Endothelial cell of umbilical vein (primary cell): ENCODE measurements around the gene MYL5. TPM values are rescaled to one million over a fixed set of nuclear protein-coding genes. Genes with fewer than 3 reads are reported as not detected.

Experiments used
- BruUV-seq: library from RNA; stranded (reverse); fragments of 400-500 nt; replicated peaks from 2 replicates; lab custom pipeline; 2021; lab: Mats Ljungman, UMichigan
- CTCF ChIA-PET: fragments of 300-600, 350-600 bp; sonication (Branson Sonifier 250); formaldehyde crosslinking; loops from one replicate; lab custom pipeline; 2021; ENCODE audit warnings: antibody characterized with exemption, inconsistent platforms; lab: Charles Lee
- POLR2A ChIA-PET: fragments of 300-600, 350-600 bp; sonication (Branson Sonifier 250); formaldehyde crosslinking; loops from one replicate; lab custom pipeline; 2021; ENCODE audit warnings: antibody characterized with exemption, inconsistent platforms; lab: Charles Lee
- DNase-seq: peaks from one replicate; pipeline ENCODE4 v3.0.0-alpha.2; 2011; ENCODE audit warnings: low read depth, low spot score
- FAIRE-seq: peaks from 2 replicates; lab custom pipeline; 2011; peaks lifted over from hg19 to GRCh38; lab: Jason Lieb, UNC
- H2AFZ ChIP-seq: 2 replicates; pipeline ENCODE4 v1.6.0; 2012; ENCODE audit warnings: low read depth, low read length, control low read depth, inconsistent platforms
- H3K27ac ChIP-seq: 2 replicates; pipeline ENCODE4 v1.5.1; 2011; ENCODE audit warnings: low read depth, mild to moderate bottlenecking, control low read depth, low read length, moderate library complexity; ENCODE audit not compliant: insufficient read depth
- H3K27me3 ChIP-seq, 2 experiments: 2 replicates each; pipeline versions ENCODE4 v1.6.0 to v1.6.1; 2011; ENCODE audit warnings: low read length in 2 of 2, mixed read lengths in 1 of 2; ENCODE audit not compliant: control insufficient read depth in 2 of 2, insufficient read depth in 2 of 2
- H3K36me3 ChIP-seq, 2 experiments: 2 replicates in 1 of 2; 3 replicates in 1 of 2; pipeline ENCODE4 v1.5.1; 2011; ENCODE audit warnings: low read length in 2 of 2, mild to moderate bottlenecking in 1 of 2, moderate library complexity in 1 of 2; ENCODE audit not compliant: control insufficient read depth in 2 of 2, insufficient read depth in 2 of 2; ENCODE audit errors: extremely low read depth in 1 of 2
- H3K4me1 ChIP-seq: 3 replicates; pipeline ENCODE4 v1.5.1; 2011; ENCODE audit warnings: mild to moderate bottlenecking, low read length; ENCODE audit not compliant: control insufficient read depth, insufficient read depth; ENCODE audit errors: extremely low read depth
- H3K4me2 ChIP-seq: 2 replicates; pipeline ENCODE4 v1.6.1; 2011; ENCODE audit warnings: low read length, control low read depth, mixed read lengths; ENCODE audit not compliant: insufficient read depth
- H3K4me3 ChIP-seq, 3 experiments: fragments of 200-600 bp in 1 of 3; sonication (generic), shearing (Covaris generic) in 1 of 3; replicated peaks in 1 of 3; 2 replicates each; pipeline ENCODE4 v1.5.1; 2011 to 2016; ENCODE audit warnings: control low read depth in 3 of 3, low read length in 3 of 3, mild to moderate bottlenecking in 2 of 3, inconsistent platforms in 1 of 3, low read depth in 1 of 3, moderate library complexity in 1 of 3; ENCODE audit not compliant: insufficient read depth in 1 of 3
- H3K79me2 ChIP-seq: 2 replicates; pipeline ENCODE4 v1.6.0; 2012; ENCODE audit warnings: low read length, inconsistent platforms; ENCODE audit not compliant: control insufficient read depth, insufficient read depth
- H3K9ac ChIP-seq: replicated peaks from 2 replicates; pipeline ENCODE3; 2011; ENCODE audit warnings: low read length, control low read depth; ENCODE audit not compliant: insufficient read depth; ENCODE audit errors: extremely low read depth
- H3K9me1 ChIP-seq: replicated peaks from 3 replicates; pipeline ENCODE4 v1.6.0; 2011; ENCODE audit warnings: mild to moderate bottlenecking, low read length; ENCODE audit not compliant: control insufficient read depth, insufficient read depth; ENCODE audit errors: extremely low read depth
- H3K9me3 ChIP-seq: replicated peaks from 2 replicates; pipeline ENCODE4 v1.5.1; 2012; ENCODE audit warnings: low read length, inconsistent platforms; ENCODE audit not compliant: control insufficient read depth, insufficient read depth
- H4K20me1 ChIP-seq: replicated peaks from 2 replicates; pipeline ENCODE3; 2011; ENCODE audit warnings: mild to moderate bottlenecking, low read length; ENCODE audit not compliant: control insufficient read depth, insufficient read depth; ENCODE audit errors: extremely low read depth
- CTCF ChIP-seq, 2 donors: IDR thresholded peaks; 1 replicate in 1 of 2; 2 replicates in 1 of 2; pipeline ENCODE4 v1.5.1; 2011; ENCODE audit warnings: low read length in 2 of 2, mild to moderate bottlenecking in 2 of 2, moderate library complexity in 2 of 2, control low read depth in 1 of 2, inconsistent platforms in 1 of 2, low read depth in 1 of 2; ENCODE audit not compliant: insufficient read depth in 1 of 2; ENCODE audit errors: extremely low read depth in 1 of 2
- EZH2 ChIP-seq: IDR thresholded peaks from 2 replicates; pipeline ENCODE4 v1.6.1; 2012; ENCODE audit warnings: borderline replicate concordance, low read depth, mild to moderate bottlenecking, moderate library complexity, low read length, inconsistent platforms; ENCODE audit not compliant: severe bottlenecking
- FOS ChIP-seq: IDR thresholded peaks from 2 replicates; pipeline ENCODE4 v1.6.1; 2011; ENCODE audit warnings: mild to moderate bottlenecking, low read length, moderate library complexity, borderline replicate concordance; ENCODE audit not compliant: insufficient read depth
- GATA2 ChIP-seq: IDR thresholded peaks from 2 replicates; pipeline ENCODE4 v1.7.0; 2011; ENCODE audit warnings: low read depth, mild to moderate bottlenecking, moderate library complexity, mixed read lengths, low read length; ENCODE audit not compliant: insufficient read length, insufficient read depth
- JUN ChIP-seq: IDR thresholded peaks from 2 replicates; pipeline ENCODE4 v1.6.1; 2011; ENCODE audit warnings: borderline replicate concordance, low read depth; ENCODE audit not compliant: insufficient read length, insufficient read depth
- MAX ChIP-seq: IDR thresholded peaks from 2 replicates; pipeline ENCODE4 v1.6.1; 2011; ENCODE audit not compliant: insufficient read depth, insufficient read length
- MYC ChIP-seq: IDR thresholded peaks from one replicate; pipeline ENCODE4 v1.6.1; 2011; ENCODE audit warnings: mild to moderate bottlenecking, low read depth, low read length
- POLR2A ChIP-seq: IDR thresholded peaks from 2 replicates; pipeline ENCODE4 v1.6.1; 2012; ENCODE audit warnings: low read depth, mild to moderate bottlenecking, control low read depth, low read length
- POLR2AphosphoS5 ChIP-seq: IDR thresholded peaks from 2 replicates; pipeline ENCODE4 v1.6.1; 2012; ENCODE audit warnings: low read depth, mild to moderate bottlenecking, control low read depth, low read length, moderate library complexity; ENCODE audit not compliant: insufficient read depth
- dilution Hi-C: fragments of 300-500 bp; cut with MboI; formaldehyde crosslinking; loops from one replicate; pipeline ENCODE4 v1.15.0; 2019; ENCODE audit warnings: low sequenced_read_pairs; ENCODE audit not compliant: extremely low pct_ligation_motif_present
- intact Hi-C: fragments of 100-400 bp; cut with micrococcal nuclease; formaldehyde crosslinking; loops from one replicate; pipeline ENCODE4 v1.10.0; 2022
- polyA plus RNA-seq, 4 experiments: library from polyadenylated mRNA; depleted of rRNA in 3 of 4; stranded (reverse) in 3 of 4; unstranded in 1 of 4; fragments of >200 nt; gene quantifications; 2 replicates each; pipeline versions ENCODE4 v1.2.1 to v1.2.3, GENCODE V29; 2011 to 2012; ENCODE audit warnings: missing spikeins in 1 of 4
- total RNA-seq: library from RNA; stranded (reverse); gene quantifications from 2 replicates; pipeline ENCODE4 v1.2.3, GENCODE V29; 2021

The MYL5 gene
- total and polyA plus RNA-seq, 2 donors (not counting 3 experiments of a cell fraction or from before 2014, with no cell fraction given), result 12.3 to 13.4 TPM

- Histone ChIP-seq H2AFZ (no peak overlapping the region), H3K4me2 (no peak overlapping the region), H3K9me1 (no peaks in the 10 kb centered on the region), H4K20me1 (peaks cover 8% of the 10 kb centered on the region), H3K9me3 (no peaks in the 10 kb centered on the region), H3K79me2 (peaks cover 85% of the 10 kb centered on the region), H3K4me3 (no peak overlapping the region), H3K9ac (no peak overlapping the region), H3K4me1 (peaks cover 14% of the 10 kb centered on the region), H3K27ac (no peak overlapping the region), H3K36me3 (peaks cover 2 to 9% of the 10 kb centered on the region in 2 experiments), H3K27me3 (no peaks in the 10 kb centered on the region)
- FAIRE-seq (no peak), DNase-seq (no peak)
- TF ChIP-seq EZH2 (no peak), POLR2A (no peak), CTCF (IDR thresholded peaks at IDR 0.05; ENCODE audit: extremely low read depth in 1 of 2, insufficient read depth in 1 of 2, low read depth in 1 of 2, low read length in 2 of 2) (no peak), MAX (no peak), POLR2AphosphoS5 (no peak), JUN (no peak), FOS (no peak), MYC (no peak), GATA2 (no peak)
- BruUV-seq, result no TSS peak
- intact Hi-C loops (no loop called here), dilution Hi-C loops (no loop called here)
- ChIA-PET POLR2A (no interaction called here), CTCF (interaction anchor here (0.6 to 1.7 kb wide), 3 partner anchors 9 to 26 kb away, joined by 3 to 9 read pairs (median 4); no protein-coding TSS in a partner anchor)
Observed at GRCh38 chr4:710116-710515, 35.8 kb downstream of the MYL5 start.
